IPS-NIHi7 (cell line): ENCODE data around the gene LRRC3C.

Source experiments
- DNase-seq: peaks from one replicate; pipeline ENCODE4 v3.0.0; 2012; ENCODE audit warnings: mixed read lengths; ENCODE audit errors: extremely low spot score

Gene LRRC3C

GRCh38 chr17:39974433-39974832 lies 46.9 kb downstream of the LRRC3C start:
- no peak for DNase-seq

GRCh38 chr17:39975801-39976200 lies 48.3 kb downstream of the LRRC3C start:
- DNase-seq, result no peak

- no peak for DNase-seq
Observed at GRCh38 chr17:39979016-39979670, 51.6 kb downstream of the LRRC3C start.

- DNase-seq, result peak; percentile 45
Observed at GRCh38 chr17:39979893-39980350, 52.4 kb downstream of the LRRC3C start.

DNA sequence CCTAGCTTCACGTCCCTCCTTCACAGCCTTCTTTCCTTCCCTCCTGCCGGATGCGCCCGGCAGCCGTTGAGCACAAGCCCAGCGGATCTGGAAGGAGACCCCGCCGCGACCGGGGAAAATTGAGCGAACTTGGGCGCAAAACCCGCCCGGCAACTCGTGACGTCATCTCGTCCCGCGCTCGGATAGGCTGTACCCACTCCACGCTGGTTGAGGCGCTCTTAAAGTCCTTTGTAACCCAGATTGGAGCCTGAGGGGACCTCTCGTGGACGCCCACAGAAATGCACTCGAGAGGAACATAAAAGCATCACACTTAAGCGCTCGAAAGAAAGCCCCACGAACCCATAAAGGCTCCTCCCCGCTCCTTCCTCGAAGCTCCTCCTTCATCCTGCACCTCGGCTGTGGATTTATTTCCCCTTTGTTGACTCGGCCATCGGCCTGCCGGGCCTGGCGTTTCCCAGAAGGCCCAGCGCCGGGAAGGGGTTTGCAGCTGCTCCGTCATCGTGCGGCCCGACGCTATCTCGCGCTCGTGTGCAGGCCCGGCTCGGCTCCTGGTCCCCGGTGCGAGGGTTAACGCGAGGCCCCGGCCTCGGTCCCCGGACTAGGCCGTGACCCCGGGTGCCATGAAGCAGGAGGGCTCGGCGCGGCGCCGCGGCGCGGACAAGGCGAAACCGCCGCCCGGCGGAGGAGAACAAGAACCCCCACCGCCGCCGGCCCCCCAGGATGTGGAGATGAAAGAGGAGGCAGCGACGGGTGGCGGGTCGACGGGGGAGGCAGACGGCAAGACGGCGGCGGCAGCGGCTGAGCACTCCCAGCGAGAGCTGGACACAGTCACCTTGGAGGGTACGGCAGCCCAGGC lies 53.0 kb downstream of the LRRC3C start, which contains the start of gene PSMD3:
Gene PSMD3, plus strand, starts transcription at position 457 of the 856 bp plus-strand sequence. Its CDS starts 164 bp downstream, at position 621.
- peak; percentile 98 for DNase-seq

GRCh38 chr17:39981207-39981741 lies 53.7 kb downstream of the LRRC3C start:
- no peak for DNase-seq

DNA sequence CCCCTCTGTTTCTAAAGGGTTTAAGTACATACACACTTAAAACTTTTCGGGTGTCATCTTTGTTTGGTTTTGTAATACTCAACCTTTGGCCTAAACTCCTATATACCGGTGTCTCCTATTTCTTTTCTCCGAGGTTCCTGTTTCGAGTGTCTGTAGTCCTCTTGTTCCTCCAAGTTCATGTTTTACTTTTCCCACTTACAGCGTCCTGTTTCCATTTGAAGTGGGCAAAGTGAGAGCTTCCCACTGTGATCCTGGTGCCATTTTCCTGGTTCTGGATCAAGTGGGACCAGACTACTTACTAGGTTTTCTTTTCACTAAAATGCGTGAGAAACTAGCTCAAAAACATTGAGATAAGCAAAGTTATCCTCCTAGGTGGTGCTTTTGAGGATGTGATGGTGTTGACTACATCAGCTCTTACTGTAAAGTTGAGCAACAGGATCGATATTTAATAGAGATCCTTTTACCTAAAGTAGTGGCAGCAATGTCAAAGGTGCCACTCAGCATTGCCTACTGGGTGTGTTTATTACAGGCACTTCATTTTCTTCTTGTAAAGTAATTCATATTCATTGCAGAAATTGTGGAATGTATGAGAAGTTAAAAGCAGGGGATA lies 54.3 kb downstream of the LRRC3C start:
- no peak for DNase-seq

GRCh38 chr17:39988206-39988810 lies 60.8 kb downstream of the LRRC3C start:
- DNase-seq, result no peak

DNA sequence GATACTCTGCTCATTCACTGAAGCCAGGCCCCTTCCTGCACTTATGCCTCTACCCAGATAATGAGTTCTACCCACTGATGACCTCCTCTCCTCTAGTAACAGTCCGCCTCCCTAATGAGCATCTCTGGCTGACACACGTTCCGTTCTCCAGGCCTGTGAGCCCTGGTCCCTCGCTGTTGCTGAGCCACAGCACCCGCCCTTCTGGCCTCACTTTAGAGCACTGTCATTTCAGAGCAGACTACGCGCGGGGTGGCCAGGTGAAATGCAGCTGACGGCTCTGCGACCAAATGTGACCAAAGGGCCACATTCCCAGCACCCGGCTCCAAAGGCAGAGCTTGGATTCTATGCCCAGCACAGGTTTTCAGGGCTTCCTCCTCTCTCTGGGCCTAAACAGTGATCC lies 66.9 kb downstream of the LRRC3C start:
- DNase-seq, result no peak
